Stimulated activated CD4-positive, alpha-beta T cell treated with anti-CD3 and anti-CD28 coated beads, TNF-alpha, amount 100 ng/mL, for 24 hours (primary cell): ENCODE results near the gene GNG8.
A peak's percentile ranks its signal among the peaks of the same experiment; 100 is the strongest.
"Not testable (repeated sequence)": the region's sequence is repeated elsewhere in the genome, so short reads cannot be mapped to it uniquely, and the experiment has no call there.

Source experiments
- DNase-seq, 3 experiments: peaks; one replicate each; pipeline ENCODE4 v3.0.0-alpha.2; 2020; ENCODE audit warnings: low read depth in 3 of 3

Gene GNG8

DNA sequence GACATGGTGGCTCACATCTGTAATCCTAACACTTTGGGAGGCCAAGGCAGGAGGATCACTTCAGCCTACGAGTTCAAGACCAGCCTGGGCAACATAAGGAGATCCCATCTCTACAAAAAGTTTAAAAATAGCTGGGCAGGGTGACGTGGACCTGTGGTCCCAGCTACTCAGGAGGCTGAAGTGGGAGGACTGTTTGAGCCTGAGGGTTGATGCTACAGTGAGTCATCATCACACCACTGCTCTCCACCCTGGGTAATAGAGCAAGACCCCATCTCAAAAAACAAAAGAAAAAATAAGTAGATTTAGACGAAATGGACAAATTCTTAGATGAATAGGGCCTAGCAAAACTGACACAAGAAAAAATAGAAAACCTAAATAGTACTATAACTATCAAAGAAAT, 10.4 kb upstream of the GNG8 start:
- no peak for DNase-seq

DNA sequence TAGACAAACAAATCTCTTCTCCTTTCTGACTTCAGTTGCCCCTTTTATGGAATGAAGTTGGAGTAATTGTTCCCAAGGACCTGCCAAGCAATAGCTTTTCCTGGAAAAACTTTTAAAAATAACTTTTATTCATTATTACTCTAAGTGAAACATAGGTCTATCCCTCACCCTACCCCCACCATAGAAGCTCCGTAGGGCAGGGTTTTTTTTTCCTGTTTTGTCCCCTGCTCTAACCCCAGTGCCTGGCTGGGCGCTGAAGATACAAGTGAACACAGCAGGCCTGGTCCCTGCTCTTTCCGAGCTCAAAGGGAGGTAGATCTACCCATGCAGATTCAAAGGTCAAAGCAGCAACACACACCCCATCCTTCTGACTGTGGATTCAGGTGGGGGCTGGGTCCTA, 8.7 kb upstream of the GNG8 start:
- DNase-seq: no peak

DNA sequence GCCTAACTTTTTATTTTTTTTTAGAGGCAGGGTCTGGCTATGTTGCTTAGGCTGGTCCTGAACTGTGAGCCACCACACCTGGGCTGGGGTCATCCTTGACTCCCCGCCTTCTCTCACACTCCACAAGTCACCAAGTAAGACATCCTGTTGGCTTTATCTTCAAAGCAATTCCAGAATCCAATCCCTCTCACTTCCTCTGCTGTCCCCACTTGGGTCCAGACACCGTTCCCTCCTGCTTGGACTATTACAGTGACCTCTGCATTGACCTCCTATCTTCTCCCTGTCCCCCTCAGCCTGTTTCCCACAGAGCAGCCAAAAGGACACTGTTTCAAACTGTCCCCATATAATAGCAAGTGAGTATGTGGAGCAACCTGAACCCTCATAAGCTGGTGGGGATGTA, 4.7 kb upstream of the GNG8 start:
- DNase-seq: no peak

DNA sequence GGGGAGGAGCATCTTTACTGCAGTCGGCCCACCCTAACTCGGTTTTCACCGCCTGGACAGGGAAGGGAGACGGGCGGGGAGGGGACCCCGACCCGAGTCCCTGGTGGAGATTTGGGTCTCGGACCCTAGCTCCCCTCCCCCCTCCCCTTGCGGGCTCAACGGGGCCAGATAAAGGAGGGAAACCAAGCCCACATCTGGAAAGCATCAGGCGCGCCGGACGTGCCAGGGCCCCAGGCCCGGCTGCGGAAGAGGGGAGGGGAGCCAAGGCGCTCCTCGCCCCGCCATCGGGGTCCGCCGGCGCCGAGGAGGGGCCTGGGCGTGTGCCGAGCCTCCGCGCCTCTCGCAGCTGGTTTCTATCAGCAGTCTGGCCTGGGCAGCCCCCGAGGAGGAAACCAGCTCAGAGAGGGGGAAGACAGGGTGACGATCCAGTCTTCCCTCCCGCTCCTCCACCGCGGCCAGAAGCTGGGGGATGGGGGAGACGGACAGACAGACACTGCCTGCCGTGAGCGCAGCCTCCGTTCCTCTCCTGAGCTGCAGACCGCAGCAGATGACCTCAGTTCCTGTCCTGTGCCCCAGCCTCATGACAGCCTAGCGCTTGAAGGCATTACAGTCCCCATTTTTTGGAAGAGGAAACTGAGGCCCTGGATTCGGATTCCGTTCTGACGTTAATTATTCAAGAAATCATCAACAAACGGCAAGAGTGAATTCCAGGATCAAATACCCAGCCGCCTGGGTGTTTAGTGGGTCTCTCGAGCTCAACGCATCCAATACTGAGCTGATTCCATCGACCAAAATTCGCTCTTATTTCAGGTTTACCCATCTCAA, 3.6 kb upstream of the GNG8 start:
- DNase-seq: no peak

DNA sequence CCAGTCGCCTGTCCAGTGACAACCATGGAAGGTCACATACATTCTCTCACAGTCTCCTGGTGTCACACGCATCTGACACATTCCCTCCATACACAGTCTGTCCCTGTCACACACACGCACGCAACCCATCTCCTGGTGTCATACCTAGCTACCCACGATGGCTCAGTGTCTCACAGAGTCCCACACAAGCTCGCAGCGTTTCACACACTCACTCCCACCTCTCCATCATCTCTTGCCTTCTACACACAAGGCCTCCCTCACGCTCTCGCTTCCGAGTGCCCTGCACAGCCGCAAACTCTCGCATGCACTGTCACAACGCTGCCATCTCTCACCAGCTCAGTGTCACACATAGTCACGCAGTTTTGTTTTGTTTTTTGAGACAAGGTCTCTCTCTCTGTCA, 1.2 kb upstream of the GNG8 start:
- no peak for DNase-seq

DNA sequence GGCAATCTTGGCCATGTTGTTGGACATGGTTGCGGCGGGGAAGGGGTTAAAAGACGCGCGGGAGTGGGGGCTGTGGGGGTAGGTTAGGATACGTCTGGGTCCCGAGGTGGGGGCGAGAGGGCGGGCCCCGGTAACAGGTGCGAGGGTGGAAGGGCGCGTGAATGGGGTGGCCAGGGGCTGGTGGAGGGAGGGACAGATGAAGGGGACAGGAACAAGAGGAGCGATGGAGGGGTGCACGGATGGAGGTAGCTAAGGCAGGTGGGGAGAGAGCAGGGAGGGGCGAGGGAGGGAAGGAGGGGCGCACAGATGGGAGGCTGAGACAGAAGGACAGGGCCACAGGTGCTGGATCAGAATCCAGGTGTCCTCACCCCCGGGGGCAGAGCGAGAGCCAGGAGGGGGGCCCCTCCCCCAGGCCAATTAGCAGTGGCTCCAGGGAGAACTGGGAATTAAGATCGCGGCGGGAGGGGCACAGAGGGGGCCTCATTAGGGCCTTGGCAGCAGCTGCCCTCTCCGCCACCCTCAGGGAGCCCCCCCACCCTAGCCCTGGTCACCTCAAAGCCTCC, 1.3 kb downstream of the GNG8 start:
- no peak for DNase-seq

DNA sequence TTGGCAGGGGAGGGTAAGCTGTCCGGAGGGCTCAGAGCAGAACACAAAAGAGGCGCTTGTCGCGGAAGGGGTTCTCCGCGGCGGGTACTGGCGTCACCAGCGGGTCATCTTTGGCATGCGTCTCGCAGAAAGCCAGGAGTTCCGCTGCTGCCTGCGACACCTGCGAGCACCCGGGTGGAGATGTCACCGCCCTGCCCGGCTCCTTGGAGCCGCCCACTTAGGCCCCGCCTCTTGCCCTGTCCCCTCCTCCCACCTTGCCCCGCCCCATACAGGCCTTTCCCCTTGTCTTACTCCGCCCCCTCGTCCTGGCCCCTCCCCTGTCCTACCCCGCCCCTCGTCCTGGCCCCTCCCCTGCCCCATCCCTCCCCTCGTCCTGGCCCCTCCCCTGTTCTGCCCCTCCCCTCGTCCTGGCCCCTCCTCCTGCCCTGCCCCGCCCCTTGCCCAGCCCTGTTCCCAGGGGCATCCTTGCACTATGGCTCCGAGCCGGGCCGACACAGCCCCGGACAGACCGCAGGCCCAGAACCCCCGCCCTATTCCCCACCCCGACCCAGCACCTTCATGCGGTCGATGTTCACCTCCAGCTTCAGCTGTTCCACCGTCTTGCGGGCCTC, 1.9 kb downstream of the GNG8 start:
- peak; percentile 88 to 97 (median 91) for DNase-seq

DNA sequence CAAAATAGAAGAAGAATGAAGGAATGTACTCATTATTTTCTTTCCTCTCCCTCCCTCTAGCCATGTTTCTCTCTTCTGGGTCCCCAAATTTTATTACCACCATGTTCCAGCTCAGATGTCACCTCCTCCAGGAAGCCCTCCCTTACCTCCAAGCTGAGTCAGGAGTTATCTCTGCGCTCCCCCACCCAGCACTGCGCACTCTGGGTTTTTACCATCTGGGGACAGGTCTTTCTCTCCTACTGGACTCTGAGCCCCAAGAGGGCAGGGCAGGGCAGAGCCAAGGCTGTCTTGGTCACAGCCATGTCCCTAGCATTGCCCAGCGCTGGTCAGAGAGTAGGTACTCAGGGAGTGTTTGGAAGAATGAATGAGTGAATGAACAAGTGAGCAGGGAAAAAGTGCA, 2.9 kb downstream of the GNG8 start:
- no peak for DNase-seq

DNA sequence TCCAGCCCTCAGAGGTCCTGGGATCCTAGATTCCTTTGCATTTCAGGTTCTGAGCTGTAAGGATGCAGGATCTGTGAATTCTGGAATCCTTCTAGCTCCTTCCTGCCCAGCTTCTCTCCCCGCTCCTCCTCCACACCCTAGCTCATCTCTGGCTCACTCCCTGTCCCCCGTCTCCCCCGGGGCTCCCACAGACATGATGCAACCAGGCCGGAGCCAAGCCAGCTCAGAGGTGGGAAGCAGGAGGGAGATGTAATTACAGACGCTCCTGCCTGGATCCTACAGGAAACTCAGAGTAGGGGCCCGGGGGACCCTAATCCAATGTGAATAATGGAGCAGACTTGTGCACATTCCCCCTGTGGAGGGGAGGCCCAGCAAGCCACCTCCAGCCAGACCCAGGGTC, 4.5 kb downstream of the GNG8 start:
- DNase-seq: no peak

DNA sequence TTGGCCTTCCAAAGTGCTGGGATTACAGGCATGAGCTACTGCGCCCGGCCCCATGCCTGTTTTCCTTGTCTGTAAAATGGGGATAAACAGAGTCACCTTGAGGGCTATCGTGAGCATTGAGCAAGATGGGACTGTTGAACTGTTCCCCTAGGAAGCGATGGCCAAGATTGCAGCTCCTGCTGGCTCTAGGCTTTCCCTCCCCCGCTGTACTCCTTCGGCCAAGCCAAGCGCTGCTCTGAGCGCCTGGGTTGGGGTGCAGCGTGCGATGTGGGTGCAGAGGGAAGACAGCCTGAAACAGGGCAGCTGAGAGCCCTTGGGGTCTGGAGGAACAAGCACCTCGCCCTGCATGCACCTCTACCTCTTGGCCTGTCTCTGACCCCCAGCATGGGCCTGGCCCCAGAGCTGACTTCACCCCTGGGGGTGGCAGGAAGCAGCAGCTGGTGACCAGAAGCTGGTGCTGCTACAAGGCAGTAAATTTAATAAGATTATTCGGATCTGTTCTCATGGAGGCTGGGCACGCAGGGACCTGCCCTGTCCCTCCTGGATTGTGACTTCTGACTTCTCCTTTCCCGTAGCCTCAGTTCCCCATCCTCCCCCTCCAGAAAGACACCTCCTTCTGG, 5.3 kb downstream of the GNG8 start:
- no peak for DNase-seq

DNA sequence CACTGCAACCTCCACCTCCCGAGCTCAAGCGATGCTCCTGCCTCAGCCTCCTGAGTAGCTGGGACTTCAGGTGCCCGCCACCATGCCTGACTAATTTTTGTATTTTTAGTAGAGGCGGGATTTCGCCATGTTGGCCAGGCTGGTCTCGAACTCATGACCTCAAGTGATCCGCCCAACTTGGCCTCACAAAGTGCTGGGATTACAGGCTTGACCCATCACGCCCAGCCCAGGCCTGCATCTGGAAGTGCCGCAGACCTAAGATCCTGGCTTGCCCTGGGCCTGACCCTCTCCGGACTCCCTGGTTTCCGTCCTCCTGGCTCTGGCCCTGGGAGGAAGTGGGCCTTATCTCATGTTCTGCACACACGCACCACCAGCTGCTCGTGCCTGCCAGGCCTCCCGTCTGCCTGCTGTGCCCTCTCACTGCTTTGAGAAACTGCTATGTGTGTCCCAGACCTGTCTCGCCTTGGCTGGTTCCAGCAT, 6.4 kb downstream of the GNG8 start:
- no peak for DNase-seq

DNA sequence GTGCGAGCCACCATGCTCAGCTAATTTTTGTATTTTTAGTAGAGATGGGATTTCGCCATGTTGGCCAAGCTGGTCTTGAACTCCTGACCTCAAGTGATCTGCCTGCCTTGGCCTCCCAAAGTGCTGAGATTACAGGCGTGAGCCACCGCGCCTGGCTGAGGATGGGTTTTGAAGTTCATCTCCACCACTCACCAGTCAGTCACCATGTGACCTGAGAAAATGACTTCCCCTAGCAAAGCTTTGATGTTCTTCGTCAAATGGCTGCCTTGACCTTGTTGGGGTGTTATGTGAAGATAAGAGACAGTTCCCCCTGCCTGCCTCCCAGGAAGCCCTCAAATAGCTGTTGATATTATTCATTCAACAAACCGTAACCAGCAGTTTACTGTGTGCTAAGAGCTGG, 7.0 kb downstream of the GNG8 start:
- DNase-seq: not testable (repeated sequence)

DNA sequence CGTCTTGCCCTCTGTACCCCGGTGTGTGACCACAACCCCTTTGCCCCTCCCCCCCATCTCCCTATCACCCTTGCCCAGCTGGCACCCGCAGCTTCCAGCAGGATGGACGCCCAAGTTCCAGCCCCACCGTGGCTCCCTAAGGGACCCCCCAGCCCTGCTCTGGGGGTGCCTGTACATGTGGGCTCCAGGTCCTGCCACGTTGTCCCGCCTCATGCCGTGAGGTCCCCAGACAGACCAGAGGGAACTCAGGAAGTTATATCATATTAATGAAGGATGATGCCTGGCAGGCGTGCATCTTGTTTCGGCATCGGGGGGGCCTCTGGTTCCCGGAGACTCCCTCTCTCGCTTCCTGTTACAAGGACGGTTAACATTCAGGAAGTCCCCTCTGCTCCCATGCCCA, 9.6 kb downstream of the GNG8 start:
- DNase-seq: no peak

DNA sequence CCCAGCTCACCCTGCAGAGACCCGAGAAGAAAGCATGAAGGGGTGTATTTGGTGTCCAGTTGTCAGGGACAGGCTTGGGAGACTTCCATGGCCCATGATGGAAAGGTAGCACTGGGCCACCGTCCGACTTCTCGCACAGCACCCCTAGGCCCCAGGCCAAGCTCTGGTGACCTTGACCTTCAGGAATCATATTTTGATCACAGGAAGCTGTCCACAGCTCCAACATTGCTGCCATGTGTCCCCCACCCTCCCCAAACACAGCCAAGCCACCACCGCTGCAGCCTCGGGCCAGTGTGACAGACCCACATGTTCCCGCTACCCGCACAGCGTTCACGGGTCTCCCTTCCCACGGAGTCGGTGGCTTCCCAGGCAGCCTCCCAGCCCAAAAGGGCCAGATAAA, 10.3 kb downstream of the GNG8 start:
- DNase-seq: no peak

DNA sequence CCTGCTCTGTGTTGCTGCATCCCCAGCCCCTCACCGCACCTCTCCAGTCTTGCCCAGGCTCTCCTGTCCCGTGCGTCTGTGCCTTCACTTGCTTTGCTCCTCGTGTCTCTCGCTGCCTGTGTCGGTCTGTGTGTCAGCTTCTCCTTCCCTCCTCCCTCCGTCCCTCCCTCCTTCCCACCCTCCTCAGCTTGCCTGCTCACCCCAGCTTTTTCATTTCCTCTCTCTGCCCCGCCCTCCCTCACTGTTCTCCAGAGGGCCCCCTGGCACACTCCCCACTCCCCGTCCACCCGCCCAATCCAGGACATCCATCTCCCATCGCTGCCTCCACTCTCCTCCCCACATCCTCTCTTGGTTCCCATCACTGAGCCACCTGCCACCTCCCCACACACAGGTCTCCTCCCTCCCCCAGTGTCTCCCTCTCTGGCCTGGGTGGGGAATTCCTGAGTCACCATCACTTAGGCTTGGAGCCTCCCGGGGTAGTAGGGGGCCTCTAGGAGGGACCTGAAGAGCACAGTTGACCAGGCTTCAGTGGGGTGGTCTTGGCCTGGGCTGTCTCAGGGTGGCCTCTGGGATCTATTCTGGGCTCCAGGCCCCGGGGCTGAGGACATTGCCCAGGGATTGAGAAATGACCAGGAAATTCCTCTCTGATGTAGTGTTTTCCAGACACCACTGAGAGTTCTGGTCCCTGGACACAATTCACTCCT, 10.9 kb downstream of the GNG8 start, which contains the start of gene PTGIR:
TSS of gene PTGIR (minus strand) at position 132 of the 704 bp plus-strand sequence. CDS start 864 bp downstream, outside the sequence.
- no peak for DNase-seq

DNA sequence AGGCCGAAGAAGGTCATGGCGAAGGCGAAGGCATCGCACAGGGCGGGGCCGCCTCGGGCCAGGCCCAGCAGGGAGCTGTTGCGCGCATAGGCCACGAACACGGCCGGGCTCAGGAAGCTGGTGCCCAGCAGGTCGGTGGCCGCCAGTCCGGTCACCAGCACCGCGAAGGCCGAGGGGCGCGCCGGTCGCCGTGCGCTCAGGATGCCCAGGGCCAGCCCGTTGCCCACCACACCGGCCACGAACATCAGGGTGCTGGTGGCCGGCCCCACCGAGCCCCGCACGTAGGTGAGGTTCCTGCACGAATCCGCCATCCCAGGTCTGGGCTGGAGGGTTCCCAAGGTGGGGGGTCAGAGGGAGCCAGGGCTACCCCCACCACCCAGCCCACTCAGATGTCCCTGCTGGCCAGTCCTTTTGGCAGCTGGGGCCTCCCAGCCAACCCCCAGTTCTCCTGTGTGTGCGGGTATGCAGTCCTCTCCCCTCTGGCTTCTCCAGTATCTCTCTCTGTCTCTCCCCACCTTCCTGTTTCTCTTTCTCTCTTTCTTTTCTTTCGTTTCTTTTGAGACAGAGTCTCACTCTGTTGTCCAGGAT, 12.0 kb downstream of the GNG8 start:
- no peak for DNase-seq

DNA sequence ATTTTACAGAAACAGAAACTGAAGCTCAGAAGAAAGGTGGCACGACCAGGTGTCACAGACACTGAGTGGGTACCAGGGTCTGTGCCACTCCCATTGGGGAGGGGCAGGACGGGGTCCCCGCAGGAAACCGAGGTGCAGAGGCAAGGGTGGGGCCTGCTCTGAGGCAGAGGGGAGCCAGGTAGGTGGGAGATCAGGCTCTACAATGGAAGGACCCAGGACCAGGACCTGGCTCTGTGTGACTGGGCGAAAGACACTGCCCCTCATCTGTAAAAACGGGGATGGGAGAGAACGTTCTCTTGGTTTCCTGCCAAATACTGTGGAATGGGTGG, 13.9 kb downstream of the GNG8 start:
- no peak for DNase-seq

DNA sequence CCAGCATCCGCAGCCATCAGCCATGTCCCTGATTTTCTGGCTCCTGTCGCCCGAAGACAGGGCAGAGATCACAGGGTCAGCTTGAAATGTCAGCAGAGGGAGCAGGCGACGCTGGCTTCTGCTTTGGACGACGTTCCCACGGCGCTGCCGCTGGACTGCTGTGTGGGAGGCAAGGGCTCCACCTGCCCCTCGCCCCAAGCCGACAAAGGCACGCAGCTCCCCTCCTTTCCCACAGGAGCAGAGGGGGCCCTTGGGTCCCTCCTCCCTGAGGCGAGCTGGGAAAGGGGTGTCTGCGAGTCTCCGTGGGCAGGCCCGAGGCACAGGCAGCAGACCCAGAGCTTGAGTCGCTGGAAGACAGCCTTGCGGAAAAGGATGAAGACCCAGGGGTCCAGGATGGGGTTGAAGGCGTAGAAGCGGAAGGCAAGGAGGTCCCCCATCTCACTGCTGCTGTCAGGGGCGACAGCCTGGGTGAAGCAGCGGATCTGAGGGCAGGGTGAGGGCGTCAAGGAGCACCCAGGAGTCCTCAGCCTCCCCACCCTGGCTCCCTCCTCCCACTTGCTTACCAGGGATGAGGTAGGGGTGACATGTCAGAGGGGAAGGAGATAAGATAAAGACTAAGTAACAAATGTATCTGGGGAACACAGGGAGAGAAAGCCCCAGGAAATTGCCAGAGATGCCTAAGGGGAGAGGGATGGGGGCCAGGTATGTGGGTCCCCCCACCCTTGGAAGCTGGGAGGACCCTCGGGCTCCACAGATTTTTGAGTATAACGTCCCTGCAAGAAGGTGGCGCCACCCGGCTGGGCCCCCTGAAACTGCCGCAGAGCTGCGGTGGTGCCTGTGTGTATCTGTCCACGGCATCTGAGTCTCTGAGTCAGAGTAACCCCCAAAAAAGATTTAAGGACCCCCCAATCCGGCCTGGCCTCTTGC, 14.5 kb downstream of the GNG8 start:
- no peak for DNase-seq

DNA sequence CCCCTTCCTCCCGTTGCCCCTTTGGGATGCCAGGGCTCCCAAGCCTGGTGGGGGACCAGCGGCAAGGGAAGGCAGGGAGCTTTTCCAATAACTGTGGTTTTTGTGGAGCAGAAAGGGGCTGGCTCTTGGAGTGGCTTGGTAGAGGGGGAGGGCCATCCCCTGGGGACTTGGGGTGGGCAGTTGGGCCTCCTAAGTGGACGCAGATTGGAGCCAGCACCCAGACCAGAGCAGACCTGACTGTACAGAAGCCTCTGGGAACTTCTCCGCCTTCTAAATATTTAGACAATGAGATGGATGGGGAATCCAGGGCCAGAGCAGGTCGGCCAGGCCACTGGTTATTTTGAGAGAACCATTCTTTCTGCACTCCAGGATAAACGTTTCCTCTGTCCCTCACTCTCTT, 15.3 kb downstream of the GNG8 start:
- no peak for DNase-seq

DNA sequence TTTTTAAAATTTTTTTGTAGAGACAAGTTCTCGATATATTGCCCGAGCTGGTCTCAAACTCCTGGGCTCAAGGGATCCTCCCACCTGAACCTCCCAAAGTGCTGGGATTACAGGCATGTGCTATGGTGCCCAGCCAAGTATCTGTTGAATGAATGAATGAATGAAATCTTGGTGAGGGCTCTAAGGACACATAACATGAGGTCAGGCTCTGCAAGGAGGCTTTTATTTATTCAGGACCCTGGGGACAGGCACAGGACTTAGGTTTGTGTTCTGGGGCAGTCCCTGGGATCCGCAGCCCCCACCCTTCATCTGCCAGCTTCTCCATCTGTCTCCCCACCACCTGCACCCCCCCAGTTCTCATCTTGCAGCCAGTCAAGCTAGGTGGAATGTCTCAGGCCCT, 15.7 kb downstream of the GNG8 start:
- no peak for DNase-seq
